Measurements from ENCODE around the gene C4orf51. TPM values are rescaled to one million over a fixed set of nuclear protein-coding genes. Genes with fewer than 3 reads are reported as not detected.

C4orf51 gene
- polyA plus RNA-seq, 1 of the 3 experiments (the other 2 are of a cell fraction) = not detected

- no peaks in the 10 kb centered on the region for H3K79me2 ChIP-seq (ENCODE audit: insufficient read depth)
- H3K36me3 ChIP-seq (replicated peaks in 1 of 2; ENCODE audit: control insufficient read depth in 1 of 2, insufficient read depth in 2 of 2, low read length in 1 of 2) = peaks cover 40 to 88% of the 10 kb centered on the region in 2 experiments
- CTCF ChIA-PET = no interaction called here
- no peak for DNase-seq
- no peaks in the 10 kb centered on the region for H4K20me1 ChIP-seq (ENCODE audit: insufficient read depth)
- H3K9me2 ChIP-seq = no peaks in the 10 kb centered on the region
- H2AFZ ChIP-seq (ENCODE audit: low read depth) = no peak overlapping the region
- H3K27me3 ChIP-seq (ENCODE audit: insufficient read depth) = no peaks in the 10 kb centered on the region
- peaks cover 4% of the 10 kb centered on the region for H3K9me3 ChIP-seq
- TF ChIP-seq EZH2phosphoT487 (IDR thresholded peaks at IDR 0.05; ENCODE audit: borderline replicate concordance, low read depth) = no peak
- TF ChIP-seq GABPA (IDR thresholded peaks at IDR 0.05; ENCODE audit: low read depth) = no peak
- no peak for TF ChIP-seq RAD21 (IDR thresholded peaks at IDR 0.05; ENCODE audit: low read length)
- no peak overlapping the region for H3K27ac ChIP-seq (ENCODE audit: low read depth in 2 of 2, low read length in 1 of 2)
- H3K4me3 ChIP-seq (ENCODE audit: low read depth in 2 of 2, low read length in 1 of 2) = no peak overlapping the region
- H3K4me1 ChIP-seq (ENCODE audit: control insufficient read depth in 1 of 2, insufficient read depth in 2 of 2, low read depth in 1 of 2, low read length in 1 of 2) = no peaks in the 10 kb centered on the region
- POLR2A ChIA-PET = no interaction called here
- H3K4me2 ChIP-seq = no peak overlapping the region
- no peak overlapping the region for H3K9ac ChIP-seq
- 100% methylated on average over 3 of the region's 8 CpGs for WGBS (ENCODE audit: low lambda C conversion rate)
- H3F3A ChIP-seq (replicated peaks; ENCODE audit: insufficient read depth) = no peaks in the 10 kb centered on the region
Measured at GRCh38 chr4:145762719-145763118, 82.8 kb downstream of the C4orf51 start.

GRCh38 chr4:145763399-145763798 lies 83.5 kb downstream of the C4orf51 start:
- Histone ChIP-seq H3K9ac (no peak overlapping the region), H3K4me1 (ENCODE audit: control insufficient read depth in 1 of 2, insufficient read depth in 2 of 2, low read depth in 1 of 2, low read length in 1 of 2) (no peaks in the 10 kb centered on the region), H3K4me2 (no peak overlapping the region), H3F3A (replicated peaks; ENCODE audit: insufficient read depth) (no peaks in the 10 kb centered on the region), H3K9me3 (peaks cover 7% of the 10 kb centered on the region), H3K36me3 (replicated peaks in 1 of 2; ENCODE audit: control insufficient read depth in 1 of 2, insufficient read depth in 2 of 2, low read length in 1 of 2) (peaks cover 44 to 87% of the 10 kb centered on the region in 2 experiments), H3K79me2 (ENCODE audit: insufficient read depth) (no peaks in the 10 kb centered on the region), H3K4me3 (ENCODE audit: low read depth in 2 of 2, low read length in 1 of 2) (no peak overlapping the region), H3K27me3 (ENCODE audit: insufficient read depth) (no peaks in the 10 kb centered on the region), H3K27ac (ENCODE audit: low read depth in 2 of 2, low read length in 1 of 2) (no peak overlapping the region), H2AFZ (ENCODE audit: low read depth) (no peak overlapping the region), H3K9me2 (no peaks in the 10 kb centered on the region), H4K20me1 (ENCODE audit: insufficient read depth) (no peaks in the 10 kb centered on the region)
- no peak for DNase-seq
- ChIA-PET CTCF (no interaction called here), POLR2A (no interaction called here)
- TF ChIP-seq NRF1 (IDR thresholded peaks at IDR 0.05; ENCODE audit: low read depth, low read length) (no peak), EP300 (IDR thresholded peaks at IDR 0.05; ENCODE audit: borderline replicate concordance in 1 of 2, low read depth in 1 of 2, low read length in 1 of 2) (no peak), RAD21 (IDR thresholded peaks at IDR 0.05; ENCODE audit: low read length) (no peak), POLR2AphosphoS5 (IDR thresholded peaks at IDR 0.05; ENCODE audit: low read depth, low read length) (no peak), USF2 (IDR thresholded peaks at IDR 0.05; ENCODE audit: borderline replicate concordance, low read depth, low read length) (no peak), EZH2phosphoT487 (IDR thresholded peaks at IDR 0.05; ENCODE audit: borderline replicate concordance, low read depth) (no peak), FOXM1 (IDR thresholded peaks at IDR 0.05; ENCODE audit: low read depth) (no peak)
- WGBS (ENCODE audit: low lambda C conversion rate) = 94% methylated on average over 4 of the region's 4 CpGs

- Histone ChIP-seq H3K9me2 (no peaks in the 10 kb centered on the region), H3K9ac (no peak overlapping the region), H3K4me1 (ENCODE audit: control insufficient read depth in 1 of 2, insufficient read depth in 2 of 2, low read depth in 1 of 2, low read length in 1 of 2) (no peaks in the 10 kb centered on the region), H3K36me3 (replicated peaks in 1 of 2; ENCODE audit: control insufficient read depth in 1 of 2, insufficient read depth in 2 of 2, low read length in 1 of 2) (peaks cover 38 to 70% of the 10 kb centered on the region in 2 experiments), H3K4me3 (ENCODE audit: low read depth in 2 of 2, low read length in 1 of 2) (no peak overlapping the region), H3K9me3 (peaks cover 7% of the 10 kb centered on the region), H3K4me2 (no peak overlapping the region), H3F3A (replicated peaks; ENCODE audit: insufficient read depth) (peaks cover 6% of the 10 kb centered on the region), H4K20me1 (ENCODE audit: insufficient read depth) (no peaks in the 10 kb centered on the region), H2AFZ (ENCODE audit: low read depth) (no peak overlapping the region), H3K79me2 (ENCODE audit: insufficient read depth) (no peaks in the 10 kb centered on the region), H3K27ac (ENCODE audit: low read depth in 2 of 2, low read length in 1 of 2) (no peak overlapping the region), H3K27me3 (ENCODE audit: insufficient read depth) (no peaks in the 10 kb centered on the region)
- no peak for DNase-seq
- WGBS (ENCODE audit: low lambda C conversion rate) = 100% methylated on average over 5 of the region's 5 CpGs
- CTCF ChIA-PET = no interaction called here
- TF ChIP-seq YY1 (IDR thresholded peaks at IDR 0.05; ENCODE audit: low read depth) (no peak), TCF12 (IDR thresholded peaks at IDR 0.05) (no peak), USF2 (IDR thresholded peaks at IDR 0.05; ENCODE audit: borderline replicate concordance, low read depth, low read length) (no peak), MXI1 (IDR thresholded peaks at IDR 0.05; ENCODE audit: low read depth, low read length) (no peak), POLR2AphosphoS5 (IDR thresholded peaks at IDR 0.05; ENCODE audit: low read depth, low read length) (no peak), PBX3 (IDR thresholded peaks at IDR 0.05) (no peak), SMC3 (IDR thresholded peaks at IDR 0.05; ENCODE audit: low read depth, low read length) (no peak)
- POLR2A ChIA-PET = no interaction called here
Measured at GRCh38 chr4:145766273-145766672, 86.3 kb downstream of the C4orf51 start.
